NB4 (cell line): ENCODE measurements around the gene RPTOR.

Experiments used
- POLR2A ChIP-seq: IDR thresholded peaks from 2 replicates; pipeline ENCODE4 v1.6.1; 2011; ENCODE audit warnings: mild to moderate bottlenecking; ENCODE audit not compliant: insufficient read length; ENCODE audit errors: extremely low read depth
- TF ChIP-seq, protein P1 (sequence below): IDR thresholded peaks from one replicate; pipeline ENCODE4 v1.5.1; 2012; ENCODE audit warnings: low read depth, low read length

GRCh38 chr17:80644536-80644935, 99.9 kb downstream of the RPTOR start:
- TF ChIP-seq, protein P1, sequence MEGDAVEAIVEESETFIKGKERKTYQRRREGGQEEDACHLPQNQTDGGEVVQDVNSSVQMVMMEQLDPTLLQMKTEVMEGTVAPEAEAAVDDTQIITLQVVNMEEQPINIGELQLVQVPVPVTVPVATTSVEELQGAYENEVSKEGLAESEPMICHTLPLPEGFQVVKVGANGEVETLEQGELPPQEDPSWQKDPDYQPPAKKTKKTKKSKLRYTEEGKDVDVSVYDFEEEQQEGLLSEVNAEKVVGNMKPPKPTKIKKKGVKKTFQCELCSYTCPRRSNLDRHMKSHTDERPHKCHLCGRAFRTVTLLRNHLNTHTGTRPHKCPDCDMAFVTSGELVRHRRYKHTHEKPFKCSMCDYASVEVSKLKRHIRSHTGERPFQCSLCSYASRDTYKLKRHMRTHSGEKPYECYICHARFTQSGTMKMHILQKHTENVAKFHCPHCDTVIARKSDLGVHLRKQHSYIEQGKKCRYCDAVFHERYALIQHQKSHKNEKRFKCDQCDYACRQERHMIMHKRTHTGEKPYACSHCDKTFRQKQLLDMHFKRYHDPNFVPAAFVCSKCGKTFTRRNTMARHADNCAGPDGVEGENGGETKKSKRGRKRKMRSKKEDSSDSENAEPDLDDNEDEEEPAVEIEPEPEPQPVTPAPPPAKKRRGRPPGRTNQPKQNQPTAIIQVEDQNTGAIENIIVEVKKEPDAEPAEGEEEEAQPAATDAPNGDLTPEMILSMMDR: no peak
- TF ChIP-seq POLR2A: no peak
